ENCODE measurements around the gene TRIM67.
"Not testable (repeated sequence)": the region's sequence is repeated elsewhere in the genome, so short reads cannot be mapped to it uniquely, and the experiment has no call there.

TRIM67 gene

DNA sequence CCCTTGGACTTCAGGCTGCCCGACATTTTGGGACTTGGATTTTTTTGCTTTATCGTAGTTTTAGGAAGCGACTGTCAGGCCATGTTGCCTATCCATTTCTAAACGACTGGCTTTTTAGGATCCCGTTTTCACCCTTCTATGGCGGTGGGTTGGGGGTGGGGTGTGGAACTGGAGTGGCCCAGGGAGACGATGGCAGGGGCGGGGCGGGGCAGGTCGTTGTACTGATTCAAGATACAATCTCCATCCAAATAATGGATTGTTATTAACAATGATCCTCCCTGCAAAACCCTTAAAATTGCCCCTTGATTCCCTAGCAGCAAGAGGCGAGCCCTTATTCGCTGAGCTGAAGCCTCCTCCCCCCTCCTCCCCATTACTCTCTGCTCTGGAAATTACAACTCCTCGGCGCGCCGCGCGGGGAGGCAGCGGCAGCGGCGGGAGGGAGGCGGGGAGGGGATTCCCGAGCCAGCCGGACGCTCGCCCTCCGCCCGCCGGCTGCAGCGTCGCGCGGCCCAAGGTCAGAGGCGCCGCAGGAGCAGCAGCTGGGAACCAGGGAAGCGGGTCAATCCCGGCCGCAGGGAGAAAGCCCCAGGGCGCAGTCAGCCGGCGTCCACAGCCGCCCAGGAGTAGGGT lies at the start of gene TRIM67:
TSS of gene TRIM67 (plus strand) at position 392 of the 630 bp plus-strand sequence. CDS start 912 bp downstream, outside the sequence.
- no peak for DNase-seq (ENCODE audit: low spot score)
- TF ChIP-seq, protein P1, sequence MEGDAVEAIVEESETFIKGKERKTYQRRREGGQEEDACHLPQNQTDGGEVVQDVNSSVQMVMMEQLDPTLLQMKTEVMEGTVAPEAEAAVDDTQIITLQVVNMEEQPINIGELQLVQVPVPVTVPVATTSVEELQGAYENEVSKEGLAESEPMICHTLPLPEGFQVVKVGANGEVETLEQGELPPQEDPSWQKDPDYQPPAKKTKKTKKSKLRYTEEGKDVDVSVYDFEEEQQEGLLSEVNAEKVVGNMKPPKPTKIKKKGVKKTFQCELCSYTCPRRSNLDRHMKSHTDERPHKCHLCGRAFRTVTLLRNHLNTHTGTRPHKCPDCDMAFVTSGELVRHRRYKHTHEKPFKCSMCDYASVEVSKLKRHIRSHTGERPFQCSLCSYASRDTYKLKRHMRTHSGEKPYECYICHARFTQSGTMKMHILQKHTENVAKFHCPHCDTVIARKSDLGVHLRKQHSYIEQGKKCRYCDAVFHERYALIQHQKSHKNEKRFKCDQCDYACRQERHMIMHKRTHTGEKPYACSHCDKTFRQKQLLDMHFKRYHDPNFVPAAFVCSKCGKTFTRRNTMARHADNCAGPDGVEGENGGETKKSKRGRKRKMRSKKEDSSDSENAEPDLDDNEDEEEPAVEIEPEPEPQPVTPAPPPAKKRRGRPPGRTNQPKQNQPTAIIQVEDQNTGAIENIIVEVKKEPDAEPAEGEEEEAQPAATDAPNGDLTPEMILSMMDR (IDR thresholded peaks at IDR 0.05; ENCODE audit: extremely low read depth, missing control alignments), result no peak

DNA sequence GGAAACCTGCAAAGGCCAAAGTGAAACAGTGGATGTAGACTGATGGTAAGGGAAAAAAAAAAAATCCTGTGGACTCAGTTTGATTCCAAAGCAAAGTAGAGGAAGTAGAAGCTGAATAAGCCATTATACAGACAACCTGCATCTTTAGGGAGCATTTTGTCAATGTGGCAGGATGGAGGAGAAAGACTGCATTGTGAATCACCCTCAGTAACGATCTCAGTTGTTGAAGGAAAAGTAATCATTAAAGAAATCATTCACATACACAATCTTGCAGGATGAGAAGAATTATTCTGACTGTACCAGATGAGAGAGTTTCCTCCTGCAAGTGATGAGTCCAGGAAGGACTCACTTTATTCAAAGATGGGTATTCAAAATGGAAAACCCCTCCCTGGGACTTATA lies 45.1 kb upstream of the TRIM67 start:
- DNase-seq (ENCODE audit: low spot score), result no peak
- TF ChIP-seq, protein P1 (IDR thresholded peaks at IDR 0.05; ENCODE audit: extremely low read depth, missing control alignments), result no peak

DNA sequence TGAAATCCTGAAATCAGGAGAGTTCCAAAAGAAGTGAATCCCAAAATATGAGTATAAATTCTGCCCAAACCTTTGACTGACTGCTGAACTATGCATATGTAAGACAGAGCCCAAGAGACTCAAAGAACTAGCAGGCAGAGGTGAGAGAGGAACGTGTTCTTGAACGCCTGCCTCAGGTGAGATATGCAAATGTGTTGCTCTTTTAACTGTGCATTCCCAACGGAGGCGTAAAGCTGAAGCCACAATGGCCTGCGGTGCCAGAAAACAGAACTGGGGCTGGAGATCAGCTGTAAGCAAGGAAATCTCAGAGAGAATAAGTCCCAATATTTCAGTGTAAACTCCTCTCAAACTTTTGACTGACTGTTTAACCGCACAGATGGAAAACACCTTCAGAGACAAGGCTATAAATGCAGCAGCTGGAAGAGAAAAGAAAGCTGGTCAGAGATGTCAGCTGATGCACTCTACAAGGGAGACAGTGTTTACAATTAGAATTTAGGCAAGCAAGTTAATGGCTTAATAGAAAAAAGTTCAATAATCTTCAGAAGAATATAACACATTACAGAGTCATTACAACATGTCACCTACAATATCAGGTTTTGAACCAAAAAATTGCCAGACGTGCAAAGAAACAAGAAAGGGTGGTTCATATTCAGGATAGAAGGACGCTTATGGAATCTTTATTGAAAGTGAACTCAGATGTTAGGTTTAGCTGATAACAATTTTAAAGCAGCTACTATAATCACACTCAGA lies 43.0 kb upstream of the TRIM67 start:
- no peak for DNase-seq (ENCODE audit: low spot score)
- TF ChIP-seq, protein P1 (IDR thresholded peaks at IDR 0.05; ENCODE audit: extremely low read depth, missing control alignments), result no peak

DNA sequence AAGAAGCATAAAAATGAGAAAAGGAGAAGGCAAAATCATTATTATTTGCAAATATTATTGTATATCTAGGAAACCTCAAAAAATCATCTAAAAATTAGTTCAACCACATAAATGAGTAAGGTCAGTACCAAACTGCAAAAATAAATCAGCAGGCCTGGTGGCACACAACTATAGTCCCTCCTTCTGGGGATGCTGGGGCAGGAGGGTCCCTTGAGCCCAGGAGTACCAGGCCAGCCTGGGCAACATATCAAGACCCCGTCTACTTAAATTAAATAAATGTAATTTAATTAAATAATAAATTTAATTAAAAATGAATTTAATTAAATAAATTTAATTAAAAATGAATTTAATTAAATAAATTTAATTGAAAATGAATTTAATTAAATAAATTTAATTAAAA lies 40.3 kb upstream of the TRIM67 start:
- TF ChIP-seq, protein P1 (IDR thresholded peaks at IDR 0.05; ENCODE audit: extremely low read depth, missing control alignments), result no peak
- no peak for DNase-seq (ENCODE audit: low spot score)

DNA sequence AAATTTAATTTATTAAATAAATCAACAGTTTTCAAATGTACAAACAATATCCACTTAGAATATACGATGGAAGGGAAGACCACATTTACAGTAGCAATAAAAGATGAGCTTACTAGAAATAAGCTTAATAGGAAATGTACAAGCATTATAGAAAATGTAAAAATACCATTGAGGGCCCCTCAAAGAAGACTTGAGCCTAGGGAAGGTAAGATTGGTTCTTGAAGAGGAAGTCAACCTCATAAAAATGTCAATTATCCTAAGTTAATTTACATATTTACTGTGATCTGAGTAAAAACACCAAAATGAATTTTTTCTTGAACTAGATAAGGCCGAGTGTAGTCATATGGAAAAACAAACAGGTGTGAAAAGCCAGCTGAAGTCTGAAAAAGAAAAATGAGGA lies 39.7 kb upstream of the TRIM67 start:
- TF ChIP-seq, protein P1 (IDR thresholded peaks at IDR 0.05; ENCODE audit: extremely low read depth, missing control alignments), result no peak
- no peak for DNase-seq (ENCODE audit: low spot score)

DNA sequence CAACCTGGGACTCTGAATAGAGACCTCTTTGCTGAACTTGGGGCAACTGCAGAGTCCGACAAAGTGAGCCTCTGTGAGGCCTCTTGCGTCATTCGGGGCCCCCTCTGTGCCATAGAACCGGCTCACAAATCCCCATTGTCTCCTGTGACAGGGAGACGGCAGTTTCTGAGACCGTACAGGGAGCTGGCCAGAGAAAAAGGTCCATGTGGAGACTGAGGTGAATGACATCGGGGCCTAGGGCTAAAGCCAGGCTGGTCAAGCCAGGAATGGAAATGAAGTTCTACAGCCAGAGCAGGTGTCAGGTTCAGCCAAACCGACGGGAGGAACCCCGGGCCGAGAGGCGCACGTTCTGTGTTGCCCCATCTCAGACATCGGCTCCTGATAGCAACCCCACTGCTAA lies 37.1 kb upstream of the TRIM67 start:
- TF ChIP-seq, protein P1 (IDR thresholded peaks at IDR 0.05; ENCODE audit: extremely low read depth, missing control alignments), result no peak

DNA sequence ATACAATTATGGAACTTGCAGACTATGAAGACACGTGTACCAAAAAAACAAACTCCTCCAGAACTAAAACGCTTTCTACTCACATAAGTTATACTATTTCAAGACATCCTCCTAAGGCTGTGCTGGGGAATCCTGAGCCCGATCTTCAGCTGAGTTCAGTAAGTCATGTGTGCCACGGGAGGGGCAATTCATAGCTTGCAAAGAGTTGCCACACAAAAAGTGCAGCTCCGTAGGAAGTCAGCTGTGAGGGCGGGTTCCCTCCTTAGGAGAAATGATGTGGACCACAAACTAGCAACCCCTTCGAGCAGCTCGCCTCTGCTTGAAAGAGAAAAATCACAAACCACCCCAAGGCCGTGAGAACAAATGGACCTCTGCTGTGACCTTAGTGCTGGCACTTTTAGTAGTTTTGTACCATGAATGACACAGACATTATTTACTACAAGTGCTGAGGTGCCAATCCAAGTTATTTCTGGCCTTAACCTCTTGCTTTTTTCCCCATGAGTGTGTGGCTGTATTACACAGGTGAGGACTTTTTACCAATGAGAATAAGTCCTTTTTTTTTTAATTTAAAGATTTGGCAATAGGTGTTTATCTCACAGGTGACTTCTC lies 35.8 kb upstream of the TRIM67 start:
- DNase-seq (ENCODE audit: low spot score), result no peak
- TF ChIP-seq, protein P1 (IDR thresholded peaks at IDR 0.05; ENCODE audit: extremely low read depth, missing control alignments), result no peak

More for the DNA sequence above, 37.1 kb upstream of the TRIM67 start:
- no peak for DNase-seq (ENCODE audit: low spot score)

DNA sequence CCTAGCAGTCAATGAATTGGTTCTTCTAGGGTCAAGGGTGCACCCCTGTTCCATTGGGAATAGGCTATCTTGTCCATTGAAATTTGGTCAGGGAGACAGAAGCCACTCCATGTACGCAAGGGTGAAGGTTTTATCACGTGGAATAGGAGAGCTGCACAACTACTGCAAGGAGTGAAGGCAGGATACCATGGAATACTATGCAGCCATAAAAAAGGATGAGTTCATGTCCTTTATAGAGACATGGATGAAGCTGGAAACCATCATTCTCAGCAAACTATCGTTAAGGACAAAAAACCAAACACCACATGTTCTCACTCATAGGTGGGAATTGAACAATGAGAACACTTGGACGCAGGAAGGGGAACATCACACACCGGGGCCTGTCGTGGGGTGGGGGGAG lies 34.8 kb upstream of the TRIM67 start:
- not testable (repeated sequence) for DNase-seq (ENCODE audit: low spot score)

DNA sequence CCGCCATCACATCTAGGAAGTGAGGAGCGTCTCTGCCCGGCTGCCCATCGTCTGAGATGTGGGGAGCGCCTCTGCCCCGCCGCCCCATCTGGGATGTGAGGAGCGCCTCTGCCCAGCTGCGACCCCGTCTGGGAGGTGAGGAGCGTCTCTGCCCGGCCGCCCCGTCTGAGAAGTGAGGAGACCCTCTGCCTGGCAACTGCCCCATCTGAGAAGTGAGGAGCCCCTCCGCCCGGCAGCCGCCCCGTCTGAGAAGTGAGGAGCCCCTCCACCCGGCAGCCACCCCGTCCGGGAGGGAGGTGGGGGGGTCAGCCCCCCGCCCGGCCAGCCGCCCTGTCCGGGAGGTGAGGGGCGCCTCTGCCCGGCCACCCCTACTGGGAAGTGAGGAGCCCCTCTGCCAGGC lies 33.4 kb upstream of the TRIM67 start:
- DNase-seq (ENCODE audit: low spot score), result not testable (repeated sequence)
